Measurements from ENCODE around the gene VASP. TPM values are rescaled to one million over a fixed set of nuclear protein-coding genes. Genes with fewer than 3 reads are reported as not detected.

Gene VASP
- total RNA-seq, 1 donor from 2014 or later, result 106 TPM

DNA sequence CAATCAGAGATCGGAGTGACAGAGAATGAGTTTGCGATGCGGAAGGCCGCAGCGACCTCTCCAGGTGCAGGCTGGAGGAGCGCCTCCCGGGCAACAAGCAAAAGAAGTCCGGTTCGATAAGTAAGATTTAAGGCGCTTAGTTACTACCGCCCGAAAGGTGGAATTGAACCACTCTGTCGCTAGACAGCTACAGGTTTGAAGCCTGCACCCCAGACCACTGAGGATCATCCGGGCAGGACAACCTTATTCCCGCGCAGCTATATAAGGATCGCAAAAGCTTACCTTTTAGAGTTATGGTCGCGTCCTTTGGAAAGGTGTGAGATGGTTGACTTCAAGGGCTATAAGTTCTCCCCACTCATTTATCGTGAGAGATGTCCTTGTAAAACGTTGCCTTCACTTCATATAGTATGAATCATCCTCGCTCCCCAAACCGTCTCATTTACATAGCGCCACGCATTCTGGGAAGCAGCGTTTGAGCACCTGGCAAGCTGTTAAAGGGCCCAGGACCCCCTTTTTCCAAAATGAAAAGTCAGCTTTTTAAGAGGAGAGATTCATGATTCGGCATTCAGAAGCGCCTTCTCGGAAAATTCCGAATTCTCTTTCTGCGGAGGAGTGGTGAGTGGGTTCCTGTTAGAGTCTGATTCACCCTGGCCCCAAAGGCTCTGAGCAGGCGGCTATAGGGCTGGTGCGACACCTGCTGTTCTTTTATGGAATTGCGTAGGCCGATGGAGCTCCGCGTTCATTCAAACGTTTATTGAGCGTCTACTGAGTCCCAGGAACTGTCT lies 28.6 kb upstream of the VASP start:
- TF ChIP-seq, protein P1, sequence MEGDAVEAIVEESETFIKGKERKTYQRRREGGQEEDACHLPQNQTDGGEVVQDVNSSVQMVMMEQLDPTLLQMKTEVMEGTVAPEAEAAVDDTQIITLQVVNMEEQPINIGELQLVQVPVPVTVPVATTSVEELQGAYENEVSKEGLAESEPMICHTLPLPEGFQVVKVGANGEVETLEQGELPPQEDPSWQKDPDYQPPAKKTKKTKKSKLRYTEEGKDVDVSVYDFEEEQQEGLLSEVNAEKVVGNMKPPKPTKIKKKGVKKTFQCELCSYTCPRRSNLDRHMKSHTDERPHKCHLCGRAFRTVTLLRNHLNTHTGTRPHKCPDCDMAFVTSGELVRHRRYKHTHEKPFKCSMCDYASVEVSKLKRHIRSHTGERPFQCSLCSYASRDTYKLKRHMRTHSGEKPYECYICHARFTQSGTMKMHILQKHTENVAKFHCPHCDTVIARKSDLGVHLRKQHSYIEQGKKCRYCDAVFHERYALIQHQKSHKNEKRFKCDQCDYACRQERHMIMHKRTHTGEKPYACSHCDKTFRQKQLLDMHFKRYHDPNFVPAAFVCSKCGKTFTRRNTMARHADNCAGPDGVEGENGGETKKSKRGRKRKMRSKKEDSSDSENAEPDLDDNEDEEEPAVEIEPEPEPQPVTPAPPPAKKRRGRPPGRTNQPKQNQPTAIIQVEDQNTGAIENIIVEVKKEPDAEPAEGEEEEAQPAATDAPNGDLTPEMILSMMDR (conservative IDR thresholded peaks at IDR 0.05; ENCODE audit: low read depth, low read length), result peak; percentile 97
- peak overlapping the region; percentile 69 for H3K4me3 ChIP-seq (ENCODE audit: low read depth, low read length)
- no peak for DNase-seq (ENCODE audit: low read depth)

DNA sequence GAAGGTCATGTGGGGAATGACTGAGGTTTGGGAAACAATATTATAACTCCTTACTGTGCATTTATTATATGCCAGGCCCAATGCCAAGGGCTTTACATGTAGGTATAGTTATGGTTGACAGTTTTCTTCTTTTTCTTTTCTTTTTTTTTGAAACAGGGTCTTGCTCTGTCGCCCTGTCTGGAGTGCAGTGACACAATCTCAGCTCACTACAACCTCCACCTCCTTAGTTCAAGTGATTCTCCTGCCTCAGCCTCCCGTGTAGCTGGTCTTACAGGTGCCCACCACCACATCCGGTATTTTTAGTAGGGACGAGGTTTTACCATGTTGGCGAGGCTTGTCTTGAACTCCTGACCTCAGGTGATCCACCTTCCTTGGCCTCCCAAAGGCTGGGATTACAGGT lies 24.2 kb upstream of the VASP start:
- DNase-seq (ENCODE audit: low read depth), result no peak
- H3K4me3 ChIP-seq (ENCODE audit: low read depth, low read length), result no peak overlapping the region
- TF ChIP-seq, protein P1 (conservative IDR thresholded peaks at IDR 0.05; ENCODE audit: low read depth, low read length), result no peak

GRCh38 chr19:45484273-45484945 lies 22.9 kb upstream of the VASP start:
- DNase-seq (ENCODE audit: low read depth), result no peak
- no peak overlapping the region for H3K4me3 ChIP-seq (ENCODE audit: low read depth, low read length)
- TF ChIP-seq, protein P1 (conservative IDR thresholded peaks at IDR 0.05; ENCODE audit: low read depth, low read length), result no peak

DNA sequence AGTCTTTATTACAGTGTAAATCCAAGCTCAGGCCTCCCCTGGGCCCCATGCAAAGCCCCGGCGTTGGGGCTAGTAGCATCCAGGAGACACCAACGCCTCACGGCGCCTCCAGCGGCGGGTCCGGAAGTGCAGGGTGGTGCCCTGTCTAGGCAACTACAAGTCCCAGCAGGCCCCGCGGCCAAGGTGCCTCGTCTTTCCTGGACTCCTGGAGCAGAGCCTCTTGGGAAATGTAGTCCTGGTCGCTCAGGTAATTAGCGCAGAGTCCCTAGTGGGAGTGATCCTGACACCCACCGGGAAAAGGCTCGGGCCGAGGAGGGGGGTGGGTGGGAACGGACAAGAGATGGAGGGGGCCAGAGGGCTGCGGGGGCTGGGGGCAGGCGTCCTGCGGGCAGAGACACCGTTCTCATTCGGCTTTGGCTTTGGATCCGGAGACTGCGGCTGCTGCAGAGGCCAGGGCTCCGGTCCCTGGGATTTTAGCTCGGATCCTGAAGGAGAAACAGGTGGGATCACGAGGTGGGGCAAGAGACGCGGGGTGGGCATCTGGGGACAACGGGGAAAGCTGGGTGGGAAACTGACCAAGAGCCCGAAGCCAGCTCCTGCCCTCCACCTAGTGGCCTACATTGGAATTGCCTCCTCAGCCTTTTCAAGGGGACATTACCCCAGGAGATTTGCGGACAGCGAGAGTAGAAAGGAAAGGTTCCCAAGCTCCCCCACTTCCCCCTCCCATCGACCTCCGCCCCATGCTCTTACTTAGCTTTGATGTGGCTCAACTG lies 21.8 kb upstream of the VASP start:
- TF ChIP-seq, protein P1 (conservative IDR thresholded peaks at IDR 0.05; ENCODE audit: low read depth, low read length), result peak; percentile 85
- peak overlapping the region; percentile 77 for H3K4me3 ChIP-seq (ENCODE audit: low read depth, low read length)
- no peak for DNase-seq (ENCODE audit: low read depth)

DNA sequence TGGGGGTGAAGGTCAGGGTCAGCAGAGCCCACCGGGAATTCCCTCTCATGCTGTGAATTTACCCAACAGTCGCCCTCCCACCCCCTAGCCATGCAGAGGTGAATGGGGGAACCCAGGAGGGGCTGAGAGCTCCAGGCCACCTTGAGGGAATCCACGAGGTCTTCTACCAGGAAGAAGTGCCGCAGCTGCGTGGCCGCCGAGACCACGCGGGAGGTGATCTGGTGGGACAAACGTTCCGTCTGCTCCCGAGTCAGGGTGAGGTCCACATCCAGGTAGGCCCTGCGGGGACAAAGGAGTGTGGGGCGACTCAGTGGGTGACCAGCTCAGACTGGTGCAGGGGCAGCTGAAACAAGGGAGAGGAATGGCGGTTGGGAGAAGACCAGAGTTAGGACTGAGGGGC lies 18.6 kb upstream of the VASP start:
- TF ChIP-seq, protein P1 (conservative IDR thresholded peaks at IDR 0.05; ENCODE audit: low read depth, low read length), result no peak
- no peak overlapping the region for H3K4me3 ChIP-seq (ENCODE audit: low read depth, low read length)
- no peak for DNase-seq (ENCODE audit: low read depth)

GRCh38 chr19:45489216-45489855 lies 17.9 kb upstream of the VASP start:
- no peak for DNase-seq (ENCODE audit: low read depth)

More at GRCh38 chr19:45489216-45489855, 17.9 kb upstream of the VASP start:
- H3K4me3 ChIP-seq (ENCODE audit: low read depth, low read length), result no peak overlapping the region
- TF ChIP-seq, protein P1 (conservative IDR thresholded peaks at IDR 0.05; ENCODE audit: low read depth, low read length), result no peak

Data from epithelial cell of proximal tubule (primary cell).